Inflammatory macrophage (primary cell): ENCODE results near the gene CAPN8.
"Not testable (repeated sequence)": the region's sequence is repeated elsewhere in the genome, so short reads cannot be mapped to it uniquely, and the experiment has no call there.

Experiments used
- DNase-seq, 2 donors: peaks; one replicate each; pipeline ENCODE4 v3.0.0-alpha.2; 2020 to 2022

The CAPN8 gene

GRCh38 chr1:223524930-223525451 lies 140.5 kb downstream of the CAPN8 start:
- DNase-seq, result no peak

- no peak for DNase-seq
Measured at GRCh38 chr1:223521150-223521549, 144.4 kb downstream of the CAPN8 start.

DNA sequence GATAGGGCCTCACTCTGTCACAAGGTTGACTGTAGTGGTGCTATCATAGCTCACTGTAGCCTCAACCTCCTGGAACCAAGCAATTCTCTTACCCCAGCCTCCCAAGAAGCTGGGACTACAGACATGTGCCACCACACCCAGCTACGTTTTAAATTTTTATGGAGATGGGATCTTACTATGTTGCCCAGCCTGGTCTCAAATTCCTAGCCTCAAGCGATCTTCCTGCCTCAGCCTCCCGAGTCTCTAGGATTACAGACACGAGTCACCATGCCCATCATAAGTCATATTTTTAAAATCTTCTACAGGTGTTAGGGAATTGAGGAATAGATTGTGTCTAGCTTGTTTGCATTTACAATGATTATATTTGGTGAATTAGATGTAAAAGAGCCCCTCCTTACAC lies 145.3 kb downstream of the CAPN8 start:
- no peak for DNase-seq

DNA sequence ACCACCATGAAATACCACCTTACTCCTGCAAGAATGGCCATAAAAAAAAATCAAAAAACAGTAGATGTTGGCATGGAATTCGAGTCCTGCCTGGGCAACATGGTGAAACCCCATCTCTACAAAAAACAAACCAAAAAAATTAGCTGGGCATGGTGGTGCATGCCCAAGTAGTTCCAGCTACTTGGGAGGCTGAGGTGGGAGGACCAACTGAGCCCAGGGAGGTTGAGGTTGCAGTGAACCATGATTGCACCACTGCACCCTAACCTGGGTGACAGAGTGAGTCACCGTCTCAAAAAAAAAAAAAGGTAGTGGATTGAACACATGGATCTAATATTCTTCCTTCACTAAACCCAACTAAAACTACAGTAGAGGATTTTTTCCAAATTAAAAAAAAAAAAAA lies 146.4 kb downstream of the CAPN8 start:
- no peak for DNase-seq

DNA sequence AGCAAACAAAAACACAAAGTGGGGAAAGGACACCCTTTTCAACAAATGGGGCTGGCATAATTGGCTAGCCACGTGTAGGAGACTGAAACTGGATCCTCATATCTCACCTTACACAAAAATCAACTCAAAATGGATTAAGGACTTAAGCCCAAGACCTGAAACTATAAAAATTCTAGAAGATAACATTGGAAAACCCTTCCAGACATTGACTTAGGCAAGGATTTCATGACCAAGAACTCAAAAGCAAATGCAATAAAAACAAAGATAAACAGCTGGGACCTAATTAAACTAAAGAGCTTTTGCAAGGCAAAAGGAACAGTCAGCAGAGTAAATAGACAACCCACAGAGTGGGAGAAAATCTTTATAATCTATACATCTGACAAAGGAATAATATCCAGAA lies 146.9 kb downstream of the CAPN8 start:
- not testable (repeated sequence) for DNase-seq

DNA sequence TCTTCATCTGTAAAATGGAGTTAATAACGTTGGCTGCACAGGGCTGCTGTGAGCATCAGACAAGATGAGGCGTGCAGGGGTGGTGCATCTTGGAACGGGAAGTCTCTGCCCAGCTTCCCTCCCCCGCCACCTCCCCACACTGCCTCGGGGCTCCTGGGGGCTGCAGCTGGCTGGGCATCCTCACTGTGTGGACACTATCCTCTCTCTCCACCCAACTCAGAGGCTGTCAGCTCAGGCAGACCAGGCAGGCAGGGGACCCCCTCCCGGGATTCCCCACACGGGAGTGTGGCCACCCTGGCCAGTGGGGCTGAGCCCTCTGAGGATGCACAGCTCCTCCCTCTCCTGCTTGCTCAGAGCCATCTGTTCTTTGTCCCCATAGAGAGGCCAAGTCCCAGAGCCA lies 149.6 kb downstream of the CAPN8 start:
- DNase-seq, result no peak

DNA sequence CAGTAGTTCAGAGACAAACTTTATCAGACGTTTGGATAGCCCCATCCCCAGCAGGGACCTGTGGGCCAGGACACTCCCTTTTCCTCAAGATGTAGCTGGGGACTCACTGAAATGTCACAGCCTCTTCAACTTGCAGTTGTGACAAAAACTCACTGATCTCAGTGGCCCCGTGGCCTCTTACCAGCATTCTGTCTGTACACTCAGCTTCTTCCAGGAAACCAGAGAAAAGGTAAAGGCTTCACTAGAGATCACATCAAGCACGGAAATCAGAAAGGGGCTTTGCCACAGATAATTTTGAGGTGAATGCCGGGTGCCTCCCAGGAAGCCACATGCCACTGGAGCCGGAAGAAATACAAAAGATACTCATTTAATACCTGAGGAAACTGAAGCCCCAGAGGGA lies 150.1 kb downstream of the CAPN8 start:
- no peak for DNase-seq

DNA sequence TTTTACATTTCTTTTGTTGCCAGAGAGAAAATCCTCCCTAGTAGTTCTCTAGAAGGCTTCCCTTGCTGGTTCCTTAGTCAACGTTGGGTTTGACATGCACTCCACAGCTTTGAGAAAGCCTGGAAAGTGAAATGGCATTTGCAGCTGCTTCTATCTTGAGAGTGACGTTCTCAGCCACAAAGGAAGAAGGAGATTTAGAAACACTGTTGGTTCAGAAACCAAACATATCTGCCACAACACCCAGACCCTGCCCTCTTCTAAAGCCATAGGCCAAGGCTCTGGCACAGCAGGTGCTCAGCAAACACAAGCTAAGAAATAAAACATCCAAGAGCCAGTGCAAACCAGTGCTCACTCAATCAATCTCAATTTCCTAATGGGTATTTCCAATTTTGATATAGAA lies 150.9 kb downstream of the CAPN8 start:
- no peak for DNase-seq

DNA sequence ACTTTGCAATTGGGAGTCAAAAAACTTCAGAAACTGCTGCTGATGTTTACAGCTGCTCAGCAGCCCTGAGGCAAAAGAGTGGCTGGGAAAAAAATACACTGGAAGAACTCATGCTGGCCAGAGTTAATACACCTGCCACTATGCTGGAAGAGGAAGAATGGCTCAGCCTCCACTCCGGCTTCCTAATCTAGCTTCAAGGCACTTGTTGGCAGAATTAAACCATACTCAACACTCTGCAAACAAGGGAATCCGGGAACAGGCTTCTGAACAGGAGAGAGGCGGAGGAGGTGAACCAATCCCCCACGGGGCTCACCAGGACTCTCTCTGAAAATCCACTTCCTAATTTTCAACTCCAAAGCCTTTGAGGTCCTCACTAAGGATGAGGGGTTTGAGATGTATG lies 152.2 kb downstream of the CAPN8 start:
- no peak for DNase-seq

- no peak for DNase-seq
Measured at GRCh38 chr1:223512057-223512456, 153.4 kb downstream of the CAPN8 start.

DNA sequence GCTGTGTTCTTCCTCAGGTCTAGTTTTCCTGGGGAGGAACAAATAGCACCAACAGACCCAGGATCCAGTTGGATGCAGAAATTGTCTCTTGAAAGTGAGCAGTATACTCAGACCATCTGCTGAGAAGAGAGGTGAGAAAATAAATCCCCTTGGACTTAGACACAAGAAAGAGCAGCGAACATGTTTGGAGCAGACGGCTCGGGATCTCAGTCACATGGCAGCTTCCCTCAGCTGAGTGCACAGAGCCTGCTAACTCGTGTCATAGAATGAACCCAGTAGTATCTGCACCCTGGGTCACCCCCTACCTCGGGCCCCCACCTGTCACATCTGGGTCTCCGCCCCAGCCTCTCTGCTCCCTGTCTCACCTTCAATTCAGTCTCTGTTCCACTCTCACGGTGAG lies 156.7 kb downstream of the CAPN8 start:
- no peak for DNase-seq

- DNase-seq, result no peak
Measured at GRCh38 chr1:223504741-223505140, 160.8 kb downstream of the CAPN8 start.

DNA sequence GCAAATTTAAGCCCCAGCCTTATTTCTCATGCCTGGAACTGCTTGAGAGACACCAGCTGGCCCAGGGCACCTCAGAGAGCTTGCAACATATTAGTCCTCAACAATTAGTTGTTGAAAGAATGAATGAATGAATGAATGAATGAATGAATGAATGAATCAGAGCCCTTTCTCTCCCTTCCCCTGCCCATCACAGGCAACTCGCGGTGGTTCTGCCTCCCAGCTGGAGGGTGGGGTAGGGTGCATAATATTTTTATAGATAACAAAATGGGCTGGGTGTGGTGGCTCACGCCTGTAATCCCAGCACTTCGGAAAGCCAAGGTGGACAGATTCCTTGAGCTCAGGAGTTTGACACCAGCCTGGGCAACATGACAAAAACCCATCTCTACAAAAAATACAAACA lies 162.2 kb downstream of the CAPN8 start:
- no peak for DNase-seq

- no peak for DNase-seq
Measured at GRCh38 chr1:223500560-223501425, 164.7 kb downstream of the CAPN8 start.

DNA sequence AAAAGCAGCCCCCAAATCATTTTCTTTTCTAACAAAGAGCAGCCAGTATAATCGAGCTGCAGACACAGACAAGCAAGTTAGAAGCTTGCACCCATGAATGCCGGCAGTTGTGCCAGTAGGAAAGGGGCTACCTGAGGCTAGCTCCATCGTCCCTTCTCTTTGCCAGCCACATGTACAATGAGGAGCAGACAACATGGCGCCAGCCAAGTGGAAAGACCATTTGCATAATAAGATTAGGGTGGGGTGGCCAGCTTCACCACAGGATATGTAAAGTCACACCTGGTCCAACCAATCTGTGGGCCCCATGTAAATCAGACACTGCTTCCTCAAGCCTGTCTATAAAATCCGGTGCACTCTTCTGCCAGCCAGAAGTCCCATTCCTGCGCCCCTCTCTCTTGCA lies 168.6 kb downstream of the CAPN8 start:
- DNase-seq, result no peak

GRCh38 chr1:223494926-223495645 lies 170.4 kb downstream of the CAPN8 start:
- DNase-seq, result no peak

DNA sequence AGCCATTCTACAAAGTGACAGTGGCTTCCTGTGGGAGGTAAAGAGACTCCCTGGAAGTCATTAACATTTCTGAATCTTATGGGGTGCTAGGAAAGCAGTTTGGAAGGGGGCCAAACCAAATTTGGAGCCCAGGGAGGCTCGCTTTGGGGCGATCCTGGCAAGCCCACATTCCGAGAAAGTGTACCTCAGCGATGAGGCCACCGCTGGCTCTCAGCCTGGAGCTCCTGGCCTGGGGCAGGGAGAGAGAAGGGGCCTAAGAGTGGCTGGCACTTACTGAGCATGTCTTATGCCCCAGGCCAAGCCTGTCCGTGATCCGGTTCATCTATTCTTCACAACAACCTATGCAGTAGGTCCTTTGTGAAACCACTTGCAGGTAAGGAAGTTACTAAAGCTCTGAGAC lies 173.5 kb downstream of the CAPN8 start:
- no peak for DNase-seq
